HG02870 (cell line): ENCODE data around the gene AMMECR1.
"Not testable (repeated sequence)": the region's sequence is repeated elsewhere in the genome, so short reads cannot be mapped to it uniquely, and the experiment has no call there.

Experiments used
- ATAC-seq: cut with Tn5 transposase; IDR thresholded peaks from one replicate; pipeline ENCODE4 v1.9.1; 2021; ENCODE audit warnings: mild to moderate bottlenecking, moderate library complexity; ENCODE audit not compliant: unreplicated experiment

The AMMECR1 gene

GRCh38 chrX:110173192-110174175 is 144.4 kb downstream of the AMMECR1 start:
- ATAC-seq: no peak

DNA sequence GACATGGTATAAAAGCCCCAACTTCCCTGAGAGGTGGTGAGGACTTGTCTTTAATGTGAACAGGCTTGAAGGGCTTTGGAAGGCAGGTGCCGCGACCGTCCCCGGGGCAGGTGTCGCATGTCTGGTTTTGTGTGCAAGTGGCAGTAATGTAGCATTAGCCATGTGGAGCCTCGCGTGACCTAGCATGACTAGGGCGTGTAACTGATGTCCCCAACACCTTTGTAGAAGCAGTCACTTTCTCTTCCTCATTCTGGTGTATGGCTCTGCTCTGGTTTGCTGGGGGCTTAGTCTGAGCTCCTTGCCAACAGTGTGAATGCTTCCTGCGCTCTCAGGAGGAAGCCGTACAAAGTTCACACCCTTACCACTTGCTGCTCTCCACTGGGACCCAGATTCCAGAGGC is 145.7 kb downstream of the AMMECR1 start:
- peak; percentile 97 for ATAC-seq

DNA sequence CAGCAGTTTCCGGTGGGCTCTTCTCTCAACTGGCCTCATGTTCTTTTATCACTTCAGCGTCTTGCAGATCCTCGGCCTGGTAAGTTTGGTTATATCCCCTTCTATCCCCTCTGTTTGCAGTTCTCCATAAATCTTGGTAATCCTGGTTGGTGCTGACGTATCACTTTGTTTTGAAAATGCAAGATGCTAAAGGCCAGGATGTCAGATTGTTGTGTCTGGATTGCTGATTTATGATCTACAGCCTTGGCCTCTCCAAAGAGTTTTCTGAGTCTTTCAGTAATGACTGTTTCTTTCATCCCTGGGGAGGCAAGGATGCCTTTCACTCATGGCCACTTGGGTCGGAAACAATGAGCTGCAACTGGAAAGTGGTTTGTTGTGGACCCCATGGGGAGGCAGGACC is 146.4 kb downstream of the AMMECR1 start:
- ATAC-seq: no peak

DNA sequence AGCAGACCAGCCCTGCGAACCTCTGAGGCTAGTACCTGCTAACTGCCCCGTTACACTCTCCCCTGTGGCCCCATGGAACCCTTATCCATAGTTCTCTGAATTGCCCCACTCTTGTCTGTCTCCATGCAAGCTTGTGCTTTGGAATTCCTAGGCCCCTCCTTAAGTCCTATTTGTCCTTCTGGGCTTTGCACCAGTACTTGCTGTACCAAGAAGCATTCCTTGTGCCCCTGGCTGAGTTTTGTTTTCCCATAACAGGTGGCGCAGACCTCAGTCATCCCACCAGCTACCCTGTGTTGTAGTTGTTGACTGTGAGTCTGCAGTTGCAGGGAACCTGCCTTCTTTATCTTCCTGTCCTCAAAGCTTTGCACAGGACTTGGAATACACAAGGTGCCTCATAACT is 147.9 kb downstream of the AMMECR1 start:
- ATAC-seq: no peak

DNA sequence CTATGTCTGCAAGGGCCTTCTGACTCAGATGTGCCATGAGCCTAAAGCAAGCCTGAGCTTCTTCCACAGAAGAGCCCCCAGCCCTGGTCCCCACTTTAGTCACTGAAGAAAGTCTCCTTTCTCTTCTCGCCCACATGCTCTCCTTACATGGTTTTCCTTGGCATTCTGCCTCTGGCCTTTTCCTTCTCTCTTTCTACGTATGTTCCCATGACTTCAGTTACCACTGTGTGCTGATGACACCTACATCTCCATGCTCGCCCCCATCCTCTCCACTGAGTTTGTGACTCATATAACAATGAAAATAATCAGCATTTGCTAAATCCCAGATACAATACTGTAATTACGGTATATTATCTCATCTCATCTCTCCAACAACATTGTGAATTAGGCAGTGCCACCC is 149.3 kb downstream of the AMMECR1 start:
- no peak for ATAC-seq

DNA sequence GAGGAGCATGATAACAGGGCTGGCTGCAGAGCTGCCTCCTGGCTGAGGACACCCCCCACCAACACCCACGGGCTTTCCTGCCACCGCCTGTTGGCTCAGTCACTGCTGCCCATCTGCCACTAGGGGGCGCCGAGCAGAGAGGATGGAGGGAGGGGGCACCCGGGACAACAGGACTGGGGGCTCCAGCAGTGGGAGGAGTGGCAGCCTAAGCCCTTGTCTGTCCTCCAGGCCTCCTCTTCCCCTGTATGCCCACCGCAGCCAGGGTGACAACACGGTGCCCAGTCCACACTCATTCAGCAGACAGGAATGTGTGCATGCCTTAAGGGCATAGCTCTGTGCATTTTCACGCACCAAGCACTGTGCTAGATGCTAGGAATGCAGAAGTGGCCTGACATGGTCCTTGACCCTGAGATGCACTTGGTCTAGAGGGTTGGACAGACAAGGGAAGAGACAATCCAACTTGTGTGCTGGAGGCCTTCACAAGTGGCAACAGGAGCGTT is 149.9 kb downstream of the AMMECR1 start:
- ATAC-seq: no peak

GRCh38 chrX:110163488-110163887 is 154.4 kb downstream of the AMMECR1 start:
- no peak for ATAC-seq

DNA sequence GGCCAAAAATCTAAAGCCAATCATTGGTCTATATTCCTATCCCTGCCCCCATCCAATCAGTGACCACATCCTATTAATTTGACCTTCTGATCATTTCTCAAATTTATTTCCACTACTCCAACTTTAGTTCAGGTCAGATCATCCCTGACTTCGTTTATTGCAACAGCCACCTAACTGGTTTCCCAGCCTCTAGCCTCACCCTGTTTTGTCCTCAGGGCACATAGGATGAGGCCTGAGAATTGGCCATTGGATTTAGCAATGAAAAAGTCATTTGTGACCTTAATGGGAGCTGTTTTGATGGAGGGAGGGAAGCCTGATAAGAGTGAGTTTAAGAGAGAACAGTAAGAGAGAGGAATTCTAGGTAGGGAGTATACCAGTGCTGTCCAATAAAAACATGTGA is 155.0 kb downstream of the AMMECR1 start:
- no peak for ATAC-seq

- ATAC-seq: no peak
These were observed 155.8 kb downstream of the AMMECR1 start for GRCh38 chrX:110162131-110162530.

DNA sequence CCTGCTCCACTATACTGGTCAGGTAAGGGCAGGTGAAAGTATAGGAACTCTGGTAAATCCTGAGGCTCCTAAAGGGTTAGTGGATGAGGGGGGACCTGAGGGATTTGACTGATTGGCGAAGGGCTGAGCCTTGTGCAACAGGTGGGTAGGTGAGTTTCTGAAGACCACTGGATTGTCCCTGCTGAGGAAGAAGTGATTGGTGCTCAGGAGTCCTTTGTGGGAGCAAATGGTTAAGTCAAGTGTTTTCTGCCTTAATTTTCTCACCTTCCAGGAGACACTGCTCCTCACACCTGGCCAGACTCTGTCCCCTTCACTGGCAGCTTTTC is 156.6 kb downstream of the AMMECR1 start:
- no peak for ATAC-seq

DNA sequence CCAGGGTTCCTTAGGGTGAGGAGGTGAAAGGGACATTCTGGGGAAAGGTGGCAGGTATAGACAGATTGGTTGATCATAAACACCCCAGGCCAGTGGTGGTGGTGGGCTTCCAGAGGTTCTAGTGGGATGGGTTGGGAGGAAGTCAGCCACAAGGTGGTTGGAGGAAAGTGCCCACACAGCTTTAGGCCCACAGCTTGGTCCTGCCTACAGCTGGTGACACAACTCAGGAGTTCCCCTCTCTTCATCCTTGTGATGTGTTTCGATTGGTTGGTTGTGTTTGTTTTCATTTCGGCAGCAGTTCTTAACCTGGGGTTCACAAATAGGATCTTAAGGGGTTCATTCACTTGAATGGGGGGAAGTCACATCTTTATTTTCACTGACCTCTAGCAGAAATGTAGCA is 158.0 kb downstream of the AMMECR1 start:
- peak; percentile 34 for ATAC-seq

DNA sequence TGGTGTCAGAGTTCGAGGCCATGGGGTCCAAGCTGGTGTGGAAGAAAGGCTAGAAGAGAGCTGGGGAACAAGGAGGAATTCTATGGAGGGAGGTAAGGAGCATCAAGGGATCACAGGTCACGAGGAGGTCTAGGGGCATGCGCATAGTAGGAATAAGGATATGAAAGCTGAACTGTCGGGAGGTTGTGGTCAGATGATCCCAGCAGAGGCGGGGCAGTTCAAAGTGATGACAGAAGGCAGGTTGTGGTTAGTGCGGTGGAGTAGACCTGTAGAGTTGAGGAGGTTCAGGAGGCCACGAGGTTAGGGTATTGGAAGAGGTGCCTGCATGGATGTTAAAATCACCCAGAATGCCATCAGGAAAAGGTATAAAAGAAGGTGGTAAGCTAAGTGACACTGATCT is 158.7 kb downstream of the AMMECR1 start:
- ATAC-seq: peak; percentile 26

- no peak for ATAC-seq
These were observed 160.4 kb downstream of the AMMECR1 start for GRCh38 chrX:110157444-110157843.

- no peak for ATAC-seq
These were observed 161.6 kb downstream of the AMMECR1 start for GRCh38 chrX:110156167-110156754.

DNA sequence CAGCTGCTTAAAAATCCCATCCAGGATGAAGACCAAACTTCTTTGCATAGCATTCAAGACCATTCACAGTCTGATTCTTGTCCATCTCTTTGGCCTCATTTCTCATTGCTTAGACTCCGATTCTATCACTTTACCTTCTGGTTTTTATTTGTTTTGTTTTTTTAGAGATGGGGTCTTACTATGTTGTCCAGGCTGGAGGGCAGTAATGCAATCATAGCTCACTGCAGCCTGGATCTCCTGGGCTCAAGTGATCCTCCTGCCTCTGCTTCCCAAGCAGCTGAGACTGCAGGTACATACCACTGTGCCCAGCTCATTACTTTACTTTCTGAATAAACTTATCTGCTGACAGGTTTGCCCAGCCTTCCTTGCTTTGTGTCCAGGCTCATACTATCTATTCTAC is 162.1 kb downstream of the AMMECR1 start:
- ATAC-seq: no peak

- not testable (repeated sequence) for ATAC-seq
These were observed 163.6 kb downstream of the AMMECR1 start for GRCh38 chrX:110154328-110154727.

- ATAC-seq: no peak
These were observed 164.0 kb downstream of the AMMECR1 start for GRCh38 chrX:110153896-110154295.

GRCh38 chrX:110153244-110153643 is 164.6 kb downstream of the AMMECR1 start:
- ATAC-seq: no peak

DNA sequence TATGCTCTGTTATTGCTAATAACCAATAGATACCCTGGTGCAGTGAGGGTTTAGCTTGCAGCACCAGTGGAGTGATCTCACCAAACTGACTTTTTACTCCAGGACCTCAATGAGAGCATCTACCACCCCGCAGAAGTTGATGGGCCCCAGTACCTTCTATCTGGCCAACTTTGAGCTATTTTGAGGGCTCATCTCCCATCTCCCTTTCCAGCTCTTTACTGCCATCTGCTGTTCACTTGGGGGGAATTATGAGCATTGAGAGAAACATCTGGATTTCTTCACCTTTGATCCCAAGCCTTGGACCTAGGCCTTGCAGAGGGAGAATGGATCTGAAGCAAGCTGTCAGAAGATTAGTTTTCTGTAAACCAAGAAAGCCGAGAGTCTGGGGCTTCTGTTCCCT is 171.4 kb downstream of the AMMECR1 start:
- peak; percentile 73 for ATAC-seq

DNA sequence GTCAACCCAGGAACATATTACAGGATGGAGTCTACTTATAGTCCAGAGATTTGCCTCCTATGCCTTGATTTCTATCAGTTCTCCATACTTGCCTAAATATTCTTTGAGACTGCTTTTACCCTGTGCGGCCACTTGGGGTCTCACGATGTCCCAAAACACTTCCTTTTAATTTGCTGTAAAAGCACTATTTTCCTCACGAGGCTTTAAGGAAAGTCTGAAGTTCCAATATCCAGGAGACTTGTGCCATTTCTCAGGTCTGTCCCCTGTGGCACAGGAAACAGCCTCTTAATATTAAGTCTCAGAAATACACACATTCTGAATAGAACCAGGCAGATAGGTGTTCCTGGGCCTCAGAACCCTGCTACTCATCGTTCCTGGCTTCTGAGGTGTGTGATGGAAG is 172.0 kb downstream of the AMMECR1 start:
- ATAC-seq: peak; percentile 52

DNA sequence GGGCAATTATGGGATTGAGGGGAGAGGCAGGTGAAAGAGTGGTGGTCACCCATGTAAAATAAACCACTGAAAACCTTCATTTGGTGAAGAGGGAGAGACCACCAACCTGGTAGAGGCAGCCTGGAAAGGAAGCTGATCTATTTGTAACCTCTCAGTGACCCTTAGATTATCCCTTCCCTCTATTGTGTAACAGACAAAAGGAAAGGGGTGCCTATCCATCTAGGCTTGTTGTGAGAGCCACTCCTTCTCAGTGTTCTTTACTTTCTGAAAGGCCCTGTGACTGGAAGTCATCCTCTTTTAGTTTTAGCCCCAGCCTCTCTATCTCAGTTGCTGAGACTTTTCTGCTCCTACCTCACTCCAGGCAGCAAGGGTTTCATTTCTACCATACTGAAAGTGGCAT is 172.6 kb downstream of the AMMECR1 start:
- ATAC-seq: no peak
